K562 (cell line): ENCODE measurements around the gene BTG2. TPM values are rescaled to one million over a fixed set of nuclear protein-coding genes. Genes with fewer than 3 reads are reported as not detected.

ENCODE experiments used
- ARID2 ChIP-seq: fragments of 450-650 bp; IDR thresholded peaks from 2 replicates; pipeline ENCODE4 v1.6.1; 2017; ENCODE audit warnings: antibody characterized with exemption, mild to moderate bottlenecking
- BCL6 ChIP-seq: fragments of 250-450 bp; sonication (Bioruptor Pico); IDR thresholded peaks from 2 replicates; pipeline ENCODE4 v1.4.0; 2020
- CBFA2T3 ChIP-seq: fragments of 450-650 bp; IDR thresholded peaks from 2 replicates; pipeline ENCODE4 v1.6.1; 2017
- CBX2 ChIP-seq: fragments of 200-600 bp; sonication (generic); IDR thresholded peaks from one replicate; pipeline ENCODE4 v1.6.1; 2012; ENCODE audit warnings: mild to moderate bottlenecking, low read length, inconsistent platforms; ENCODE audit not compliant: insufficient read depth, poor library complexity, severe bottlenecking
- DPF2 ChIP-seq: fragments of 450-650 bp; IDR thresholded peaks from 2 replicates; pipeline ENCODE4 v1.6.1; 2016
- EGR1 ChIP-seq: fragments of 450-650 bp; conservative IDR thresholded peaks from 2 replicates; pipeline ENCODE4 v1.6.1; 2017; ENCODE audit warnings: mild to moderate bottlenecking
- FOXK1 ChIP-seq: sonication (generic); formaldehyde crosslinking; IDR thresholded peaks from 2 replicates; pipeline ENCODE4 v1.8.0; 2022; ENCODE audit warnings: missing genetic modification reagents, mild to moderate bottlenecking, borderline replicate concordance
- MECOM ChIP-seq: fragments of 250-450 bp; sonication (Bioruptor Pico); IDR thresholded peaks from 2 replicates; pipeline ENCODE4 v1.8.0; 2022; ENCODE audit warnings: inconsistent platforms
- MTA2 ChIP-seq: fragments of 450-650 bp; IDR thresholded peaks from 2 replicates; pipeline ENCODE4 v1.6.1; 2016; ENCODE audit warnings: low read depth
- MTA3 ChIP-seq: fragments of 450-650 bp; formaldehyde crosslinking; IDR thresholded peaks from 2 replicates; pipeline ENCODE4 v1.6.1; 2017; ENCODE audit warnings: mild to moderate bottlenecking, borderline replicate concordance
- MYNN ChIP-seq, 2 experiments: sonication (generic); formaldehyde crosslinking in 1 of 2; IDR thresholded peaks; 2 replicates each; pipeline versions ENCODE4 v1.5.0 to v1.6.1; 2016 to 2020; ENCODE audit warnings: antibody characterized with exemption in 1 of 2, missing genetic modification reagents in 1 of 2
- NR2C1 ChIP-seq, 2 experiments: fragments of 450-650 bp; IDR thresholded peaks; 2 replicates each; pipeline ENCODE4 v1.6.1; 2017; ENCODE audit warnings: mild to moderate bottlenecking in 2 of 2, antibody characterized with exemption in 1 of 2, inconsistent platforms in 1 of 2, missing compliant biosample characterization in 1 of 2, missing genetic modification characterization in 1 of 2
- PHF21A ChIP-seq: fragments of 450-650 bp; IDR thresholded peaks from 2 replicates; pipeline ENCODE4 v1.6.1; 2017; ENCODE audit warnings: low read depth, borderline replicate concordance
- PRPF4 ChIP-seq: fragments of 200-400 bp; formaldehyde crosslinking; IDR thresholded peaks from one replicate; pipeline ENCODE4 v1.6.1; 2017; ENCODE audit warnings: low read length, low read depth, mild to moderate bottlenecking; ENCODE audit not compliant: insufficient read depth, poor library complexity, severe bottlenecking
- RBBP5 ChIP-seq: fragments of 200-600 bp; sonication (generic); IDR thresholded peaks from 2 replicates; pipeline ENCODE4 v1.6.1; 2012; ENCODE audit warnings: borderline replicate concordance, mild to moderate bottlenecking, low read length, control low read depth, inconsistent platforms; ENCODE audit not compliant: insufficient read depth, poor library complexity, severe bottlenecking
- SMAD2 ChIP-seq: fragments of 150-350 bp; IDR thresholded peaks from 2 replicates; pipeline ENCODE4 v1.6.1; 2014; ENCODE audit warnings: low read depth, mild to moderate bottlenecking, low read length
- SMAD4 ChIP-seq: fragments of 250-450 bp; sonication (Bioruptor Pico); conservative IDR thresholded peaks from 2 replicates; pipeline ENCODE4 v1.8.0; 2021; ENCODE audit warnings: inconsistent platforms, mild to moderate bottlenecking, moderate library complexity
- SNIP1 ChIP-seq: fragments of 450-650 bp; IDR thresholded peaks from 2 replicates; pipeline ENCODE4 v1.7.1; 2017; ENCODE audit warnings: low read depth, mild to moderate bottlenecking
- SOX6 ChIP-seq: fragments of 450-650 bp; IDR thresholded peaks from 2 replicates; pipeline ENCODE4 v1.6.1; 2014; ENCODE audit warnings: mild to moderate bottlenecking
- SPI1 ChIP-seq: IDR thresholded peaks from 2 replicates; pipeline ENCODE4 v1.6.1; 2011; ENCODE audit warnings: low read depth, low read length, control low read depth, borderline replicate concordance
- XRCC5 ChIP-seq: fragments of 200-400 bp; formaldehyde crosslinking; IDR thresholded peaks from 2 replicates; pipeline ENCODE4 v1.6.1; 2017; ENCODE audit warnings: low read depth, mild to moderate bottlenecking, low read length
- ZKSCAN3 ChIP-seq: fragments of 250-450 bp; sonication (Bioruptor Pico); IDR thresholded peaks from 2 replicates; pipeline ENCODE4 v1.4.0; 2020
- ZNF217 ChIP-seq: sonication (generic); formaldehyde crosslinking; IDR thresholded peaks from 2 replicates; pipeline ENCODE4 v1.8.0; 2022; ENCODE audit warnings: mild to moderate bottlenecking, missing genetic modification reagents
- ZNF263 ChIP-seq: sonication (generic); formaldehyde crosslinking; IDR thresholded peaks from 2 replicates; pipeline ENCODE4 v1.8.0; 2022; ENCODE audit warnings: mild to moderate bottlenecking, missing genetic modification reagents, borderline replicate concordance
- ZNF584 ChIP-seq: fragments of 200-800 bp; sonication (Bioruptor generic); IDR thresholded peaks from 2 replicates; pipeline ENCODE4 v1.6.1; 2016; ENCODE audit warnings: low read depth, mild to moderate bottlenecking, missing genetic modification characterization, missing compliant biosample characterization
- ZNF766 ChIP-seq: fragments of 200-800 bp; sonication (Bioruptor generic); conservative IDR thresholded peaks from 2 replicates; pipeline ENCODE4 v1.6.1; 2016; ENCODE audit warnings: missing genetic modification characterization, missing compliant biosample characterization
- polyA plus RNA-seq, 8 experiments: library from polyadenylated mRNA; depleted of rRNA in 4 of 8; stranded (reverse) in 5 of 8; unstranded in 3 of 8; fragments of >200 nt; fragmentation: Nextera tagmentation in 2 of 8; fragmentation: Illumina TruSeq in 1 of 8; extraction: Ambion mirVana in 2 of 8; extraction: Trizol in 1 of 8; gene quantifications; 2 replicates each; pipeline versions ENCODE4 v1.2.1 to v1.2.3, GENCODE V29; 2011 to 2014; ENCODE audit warnings: inconsistent platforms in 1 of 8, missing spikeins in 1 of 8
- total RNA-seq, 7 experiments: library from RNA; depleted of rRNA in 6 of 7; stranded (reverse); fragments of >200 nt in 6 of 7; fragmentation: Illumina TruSeq in 2 of 7; extraction: Trizol in 2 of 7; gene quantifications; 2 replicates each; pipeline versions ENCODE4 v1.2.1 to v1.2.3, GENCODE V29; 2011 to 2021; ENCODE audit warnings: low replicate concordance in 1 of 7
- TF ChIP-seq, protein P1 (sequence below): sonication (generic); IDR thresholded peaks from 2 replicates; pipeline ENCODE4 v1.6.1; 2016
- TF ChIP-seq, protein P2 (sequence below): fragments of 450-650 bp; formaldehyde crosslinking; IDR thresholded peaks from 2 replicates; pipeline ENCODE4 v1.4.0; 2020; ENCODE audit warnings: mild to moderate bottlenecking, moderate library complexity

The BTG2 gene
- total and polyA plus RNA-seq, 9 of the 15 experiments (the other 6 are each of a cell fraction or from before 2014, with no cell fraction given): 2.3 to 41.9 (median 8.7) TPM

DNA sequence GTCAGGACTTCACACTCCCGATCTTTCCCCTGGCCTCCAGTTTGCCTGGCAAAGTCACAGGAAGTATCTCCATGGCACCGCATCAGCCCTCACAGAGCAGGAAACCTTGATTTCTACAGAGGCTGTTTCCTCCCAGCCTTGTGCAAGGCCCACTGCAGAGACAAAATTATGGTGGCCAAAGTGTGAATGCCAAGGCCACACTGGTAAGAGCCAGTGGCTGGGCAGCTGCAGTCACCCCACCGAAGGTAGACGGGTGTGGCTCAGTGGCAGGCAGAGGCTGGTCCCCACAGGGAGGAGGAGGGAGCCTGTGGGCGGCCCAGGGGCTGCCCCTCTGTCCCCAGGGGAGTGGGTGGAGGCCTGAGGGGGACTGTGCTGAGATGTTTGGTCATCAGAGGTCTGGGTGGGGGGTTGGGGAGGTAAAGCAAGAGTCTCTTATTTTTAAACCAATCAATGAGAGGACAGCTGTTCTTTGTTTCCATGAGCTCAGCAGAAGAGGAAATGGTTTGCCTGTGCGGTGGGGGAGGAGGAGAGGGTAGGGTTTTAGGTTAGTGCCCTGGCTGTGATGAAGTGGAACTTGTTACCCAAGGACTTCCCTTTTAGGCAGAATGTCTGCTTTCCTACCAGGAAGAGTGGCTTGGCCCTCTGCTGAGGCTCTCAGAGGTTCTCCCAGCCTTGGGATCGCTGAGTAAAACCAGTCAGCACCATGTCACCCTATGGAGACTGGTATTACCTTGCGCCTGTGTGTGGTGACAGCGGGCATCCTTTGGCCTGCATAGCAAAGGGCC is 18.0 kb upstream of the BTG2 start (continued):
- TF ChIP-seq MYNN (IDR thresholded peaks at IDR 0.05): peak; percentile 75; the same call in 1 of the 2 replicates
- no peak for TF ChIP-seq MYNN (CRISPR knock-in tag; IDR thresholded peaks at IDR 0.05)
- TF ChIP-seq MECOM (CRISPR knock-in tag): no peak
- 0 out of 2 replicates have a peak, but pooled peaks have one; percentile 15 for TF ChIP-seq BCL6 (CRISPR knock-in tag)
- TF ChIP-seq CBFA2T3: peak; percentile 51; the same call in 1 of the 2 replicates
- peak; percentile 67; the same call in 1 of the 2 replicates for TF ChIP-seq DPF2
- peak; percentile 44; the same call in 1 of the 2 replicates for TF ChIP-seq ZNF263 (CRISPR knock-in tag)
- TF ChIP-seq ZNF584 (CRISPR knock-in tag): peak; percentile 83; the same call in 1 of the 2 replicates
- peak; percentile 99 for TF ChIP-seq SPI1
- TF ChIP-seq SNIP1: no peak
- no peak for TF ChIP-seq ARID2
- peak; percentile 96 for TF ChIP-seq EGR1
- no peak for TF ChIP-seq PRPF4
- TF ChIP-seq, protein P1, sequence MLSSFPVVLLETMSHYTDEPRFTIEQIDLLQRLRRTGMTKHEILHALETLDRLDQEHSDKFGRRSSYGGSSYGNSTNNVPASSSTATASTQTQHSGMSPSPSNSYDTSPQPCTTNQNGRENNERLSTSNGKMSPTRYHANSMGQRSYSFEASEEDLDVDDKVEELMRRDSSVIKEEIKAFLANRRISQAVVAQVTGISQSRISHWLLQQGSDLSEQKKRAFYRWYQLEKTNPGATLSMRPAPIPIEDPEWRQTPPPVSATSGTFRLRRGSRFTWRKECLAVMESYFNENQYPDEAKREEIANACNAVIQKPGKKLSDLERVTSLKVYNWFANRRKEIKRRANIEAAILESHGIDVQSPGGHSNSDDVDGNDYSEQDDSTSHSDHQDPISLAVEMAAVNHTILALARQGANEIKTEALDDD: peak; percentile 88
- no peak for TF ChIP-seq ZKSCAN3 (CRISPR knock-in tag)
- TF ChIP-seq NR2C1 (IDR thresholded peaks at IDR 0.05): no peak
- TF ChIP-seq NR2C1 (tag; IDR thresholded peaks at IDR 0.05): peak; percentile 45
- no peak for TF ChIP-seq SMAD2
- peak; percentile 43 for TF ChIP-seq RBBP5
- TF ChIP-seq MTA2: 0 out of 2 replicates have a peak, but pooled peaks have one; percentile 34
- TF ChIP-seq CBX2: no peak
- TF ChIP-seq XRCC5: no peak
- TF ChIP-seq MTA3: 0 out of 2 replicates have a peak, but pooled peaks have one; percentile 57
- TF ChIP-seq FOXK1 (CRISPR knock-in tag): no peak
- TF ChIP-seq, protein P2, sequence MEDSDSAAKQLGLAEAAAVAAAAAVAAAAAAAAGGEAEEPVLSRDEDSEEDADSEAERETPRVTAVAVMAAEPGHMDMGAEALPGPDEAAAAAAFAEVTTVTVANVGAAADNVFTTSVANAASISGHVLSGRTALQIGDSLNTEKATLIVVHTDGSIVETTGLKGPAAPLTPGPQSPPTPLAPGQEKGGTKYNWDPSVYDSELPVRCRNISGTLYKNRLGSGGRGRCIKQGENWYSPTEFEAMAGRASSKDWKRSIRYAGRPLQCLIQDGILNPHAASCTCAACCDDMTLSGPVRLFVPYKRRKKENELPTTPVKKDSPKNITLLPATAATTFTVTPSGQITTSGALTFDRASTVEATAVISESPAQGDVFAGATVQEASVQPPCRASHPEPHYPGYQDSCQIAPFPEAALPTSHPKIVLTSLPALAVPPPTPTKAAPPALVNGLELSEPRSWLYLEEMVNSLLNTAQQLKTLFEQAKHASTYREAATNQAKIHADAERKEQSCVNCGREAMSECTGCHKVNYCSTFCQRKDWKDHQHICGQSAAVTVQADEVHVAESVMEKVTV (CRISPR knock-in tag): 0 out of 2 replicates have a peak, but pooled peaks have one; percentile 11
- peak; percentile 80 for TF ChIP-seq ZNF766 (CRISPR knock-in tag)
- TF ChIP-seq ZNF217 (CRISPR knock-in tag): no peak
- TF ChIP-seq SOX6: 0 out of 2 replicates have a peak, but pooled peaks have one; percentile 48
- no peak for TF ChIP-seq PHF21A
- peak; percentile 60; the same call in 1 of the 2 replicates for TF ChIP-seq SMAD4 (CRISPR knock-in tag)
